HepG2 (cell line): ENCODE measurements around the gene UGT1A3. TPM values are rescaled to one million over a fixed set of nuclear protein-coding genes. Genes with fewer than 3 reads are reported as not detected.
A peak's percentile ranks its signal among the peaks of the same experiment; 100 is the strongest.

Experiments used
- GTF3A ChIP-seq: sonication (generic); formaldehyde crosslinking; conservative IDR thresholded peaks from 2 replicates; pipeline ENCODE4 v1.4.0; 2020; ENCODE audit warnings: mild to moderate bottlenecking, missing genetic modification reagents
- HNF4G ChIP-seq, 2 experiments: sonication (generic) in 1 of 2; formaldehyde crosslinking in 1 of 2; IDR thresholded peaks; 2 replicates each; pipeline versions ENCODE4 v1.4.0 to v1.6.1; 2011 to 2020; ENCODE audit warnings: borderline replicate concordance in 2 of 2, low read depth in 2 of 2, mild to moderate bottlenecking in 2 of 2, low read length in 1 of 2, missing genetic modification reagents in 1 of 2, moderate library complexity in 1 of 2
- RELA ChIP-seq: sonication (generic); formaldehyde crosslinking; IDR thresholded peaks from 2 replicates; pipeline ENCODE4 v1.4.0; 2020; ENCODE audit warnings: missing genetic modification reagents
- WIZ ChIP-seq: sonication (generic); formaldehyde crosslinking; IDR thresholded peaks from 2 replicates; pipeline ENCODE4 v1.5.1; 2020; ENCODE audit warnings: mild to moderate bottlenecking, missing genetic modification reagents
- ZNF20 ChIP-seq: sonication (generic); formaldehyde crosslinking; IDR thresholded peaks from 2 replicates; pipeline ENCODE4 v1.4.0; 2020; ENCODE audit warnings: mild to moderate bottlenecking, moderate library complexity, missing genetic modification reagents
- ZNF549 ChIP-seq: sonication (generic); formaldehyde crosslinking; IDR thresholded peaks from 2 replicates; pipeline ENCODE4 v1.5.0; 2020; ENCODE audit warnings: missing genetic modification reagents
- ZNF616 ChIP-seq: sonication (generic); formaldehyde crosslinking; IDR thresholded peaks from 2 replicates; pipeline ENCODE4 v1.5.0; 2020; ENCODE audit warnings: low read depth, mild to moderate bottlenecking, missing genetic modification reagents
- polyA plus RNA-seq, 8 experiments: library from polyadenylated mRNA; depleted of rRNA in 3 of 8; stranded (reverse) in 7 of 8; unstranded in 1 of 8; fragments of >200 nt; fragmentation: Illumina TruSeq in 4 of 8; extraction: Trizol in 4 of 8; gene quantifications; 2 replicates each; pipeline versions ENCODE4 v1.2.1 to v1.2.3, GENCODE V29; 2011 to 2016; ENCODE audit warnings: low read depth in 4 of 8, missing spikeins in 1 of 8, mixed read lengths in 1 of 8; ENCODE audit not compliant: insufficient read depth in 1 of 8
- total RNA-seq, 5 experiments: library from RNA; depleted of rRNA; stranded (reverse); fragments of >200 nt; fragmentation: Illumina TruSeq; extraction: Trizol; gene quantifications; 2 replicates each; pipeline ENCODE4 v1.2.3, GENCODE V29; 2016; ENCODE audit warnings: low read depth in 1 of 5
- TF ChIP-seq, protein P1 (sequence below): sonication (generic); formaldehyde crosslinking; IDR thresholded peaks from 2 replicates; pipeline ENCODE4 v1.5.0; 2020; ENCODE audit warnings: mild to moderate bottlenecking, missing genetic modification reagents
- TF ChIP-seq, protein P2 (sequence below): sonication (generic); formaldehyde crosslinking; IDR thresholded peaks from one replicate; pipeline ENCODE4 v1.5.1; 2020; ENCODE audit warnings: mild to moderate bottlenecking, missing genetic modification reagents; ENCODE audit errors: not compliant biosample characterization
- TF ChIP-seq, protein P3 (sequence below): sonication (generic); formaldehyde crosslinking; IDR thresholded peaks from 2 replicates; pipeline ENCODE4 v1.4.0; 2020; ENCODE audit warnings: mild to moderate bottlenecking, missing genetic modification reagents
- TF ChIP-seq, protein P4 (sequence below): sonication (generic); formaldehyde crosslinking; IDR thresholded peaks from 2 replicates; pipeline ENCODE4 v1.4.0; 2020; ENCODE audit warnings: missing genetic modification reagents, borderline replicate concordance

Gene UGT1A3
- total and polyA plus RNA-seq, 2 of the 13 experiments (the other 11 are each of a cell fraction or from before 2014, with no cell fraction given), result not detected

DNA sequence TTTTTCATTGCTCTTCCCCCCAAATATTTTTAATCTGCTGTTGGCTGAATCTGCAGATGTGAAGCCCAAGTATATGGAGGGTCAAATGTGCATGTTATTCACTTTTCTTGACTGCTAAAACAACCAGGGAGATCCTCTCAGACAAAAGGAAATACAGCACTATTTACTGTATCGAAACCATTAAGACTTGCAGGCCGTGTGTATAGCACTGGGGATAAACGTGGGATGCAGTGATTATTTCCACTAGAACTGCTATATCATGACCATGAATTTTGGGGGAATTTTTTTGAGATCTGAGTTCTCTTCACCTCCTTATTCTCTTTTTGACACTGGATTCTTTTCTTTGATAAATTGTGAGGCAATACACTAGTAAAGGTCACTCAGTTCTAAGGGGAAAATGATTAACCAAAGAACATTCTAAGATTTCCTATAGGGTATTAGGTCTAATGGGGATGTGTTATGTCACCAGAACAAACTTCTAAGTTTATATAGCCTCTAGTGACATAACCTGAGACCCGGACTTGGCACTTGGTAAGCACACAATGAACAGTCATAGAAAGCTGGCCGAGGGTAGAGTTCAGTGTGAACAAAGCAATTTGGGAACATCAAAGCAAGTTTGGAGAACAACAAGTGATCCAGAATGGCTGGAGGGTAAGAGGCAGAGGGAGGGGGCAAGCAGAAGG lies 16.4 kb downstream of the UGT1A3 start (continued):
- no peak for TF ChIP-seq RELA (CRISPR knock-in tag)
- TF ChIP-seq WIZ (CRISPR knock-in tag), result peak; percentile 68; the same call in 1 of the 2 replicates
- TF ChIP-seq ZNF616 (CRISPR knock-in tag), result no peak
- no peak for TF ChIP-seq ZNF549 (CRISPR knock-in tag)
- TF ChIP-seq, protein P1, sequence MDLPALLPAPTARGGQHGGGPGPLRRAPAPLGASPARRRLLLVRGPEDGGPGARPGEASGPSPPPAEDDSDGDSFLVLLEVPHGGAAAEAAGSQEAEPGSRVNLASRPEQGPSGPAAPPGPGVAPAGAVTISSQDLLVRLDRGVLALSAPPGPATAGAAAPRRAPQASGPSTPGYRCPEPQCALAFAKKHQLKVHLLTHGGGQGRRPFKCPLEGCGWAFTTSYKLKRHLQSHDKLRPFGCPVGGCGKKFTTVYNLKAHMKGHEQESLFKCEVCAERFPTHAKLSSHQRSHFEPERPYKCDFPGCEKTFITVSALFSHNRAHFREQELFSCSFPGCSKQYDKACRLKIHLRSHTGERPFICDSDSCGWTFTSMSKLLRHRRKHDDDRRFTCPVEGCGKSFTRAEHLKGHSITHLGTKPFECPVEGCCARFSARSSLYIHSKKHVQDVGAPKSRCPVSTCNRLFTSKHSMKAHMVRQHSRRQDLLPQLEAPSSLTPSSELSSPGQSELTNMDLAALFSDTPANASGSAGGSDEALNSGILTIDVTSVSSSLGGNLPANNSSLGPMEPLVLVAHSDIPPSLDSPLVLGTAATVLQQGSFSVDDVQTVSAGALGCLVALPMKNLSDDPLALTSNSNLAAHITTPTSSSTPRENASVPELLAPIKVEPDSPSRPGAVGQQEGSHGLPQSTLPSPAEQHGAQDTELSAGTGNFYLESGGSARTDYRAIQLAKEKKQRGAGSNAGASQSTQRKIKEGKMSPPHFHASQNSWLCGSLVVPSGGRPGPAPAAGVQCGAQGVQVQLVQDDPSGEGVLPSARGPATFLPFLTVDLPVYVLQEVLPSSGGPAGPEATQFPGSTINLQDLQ (CRISPR knock-in tag), result no peak
- TF ChIP-seq, protein P2, sequence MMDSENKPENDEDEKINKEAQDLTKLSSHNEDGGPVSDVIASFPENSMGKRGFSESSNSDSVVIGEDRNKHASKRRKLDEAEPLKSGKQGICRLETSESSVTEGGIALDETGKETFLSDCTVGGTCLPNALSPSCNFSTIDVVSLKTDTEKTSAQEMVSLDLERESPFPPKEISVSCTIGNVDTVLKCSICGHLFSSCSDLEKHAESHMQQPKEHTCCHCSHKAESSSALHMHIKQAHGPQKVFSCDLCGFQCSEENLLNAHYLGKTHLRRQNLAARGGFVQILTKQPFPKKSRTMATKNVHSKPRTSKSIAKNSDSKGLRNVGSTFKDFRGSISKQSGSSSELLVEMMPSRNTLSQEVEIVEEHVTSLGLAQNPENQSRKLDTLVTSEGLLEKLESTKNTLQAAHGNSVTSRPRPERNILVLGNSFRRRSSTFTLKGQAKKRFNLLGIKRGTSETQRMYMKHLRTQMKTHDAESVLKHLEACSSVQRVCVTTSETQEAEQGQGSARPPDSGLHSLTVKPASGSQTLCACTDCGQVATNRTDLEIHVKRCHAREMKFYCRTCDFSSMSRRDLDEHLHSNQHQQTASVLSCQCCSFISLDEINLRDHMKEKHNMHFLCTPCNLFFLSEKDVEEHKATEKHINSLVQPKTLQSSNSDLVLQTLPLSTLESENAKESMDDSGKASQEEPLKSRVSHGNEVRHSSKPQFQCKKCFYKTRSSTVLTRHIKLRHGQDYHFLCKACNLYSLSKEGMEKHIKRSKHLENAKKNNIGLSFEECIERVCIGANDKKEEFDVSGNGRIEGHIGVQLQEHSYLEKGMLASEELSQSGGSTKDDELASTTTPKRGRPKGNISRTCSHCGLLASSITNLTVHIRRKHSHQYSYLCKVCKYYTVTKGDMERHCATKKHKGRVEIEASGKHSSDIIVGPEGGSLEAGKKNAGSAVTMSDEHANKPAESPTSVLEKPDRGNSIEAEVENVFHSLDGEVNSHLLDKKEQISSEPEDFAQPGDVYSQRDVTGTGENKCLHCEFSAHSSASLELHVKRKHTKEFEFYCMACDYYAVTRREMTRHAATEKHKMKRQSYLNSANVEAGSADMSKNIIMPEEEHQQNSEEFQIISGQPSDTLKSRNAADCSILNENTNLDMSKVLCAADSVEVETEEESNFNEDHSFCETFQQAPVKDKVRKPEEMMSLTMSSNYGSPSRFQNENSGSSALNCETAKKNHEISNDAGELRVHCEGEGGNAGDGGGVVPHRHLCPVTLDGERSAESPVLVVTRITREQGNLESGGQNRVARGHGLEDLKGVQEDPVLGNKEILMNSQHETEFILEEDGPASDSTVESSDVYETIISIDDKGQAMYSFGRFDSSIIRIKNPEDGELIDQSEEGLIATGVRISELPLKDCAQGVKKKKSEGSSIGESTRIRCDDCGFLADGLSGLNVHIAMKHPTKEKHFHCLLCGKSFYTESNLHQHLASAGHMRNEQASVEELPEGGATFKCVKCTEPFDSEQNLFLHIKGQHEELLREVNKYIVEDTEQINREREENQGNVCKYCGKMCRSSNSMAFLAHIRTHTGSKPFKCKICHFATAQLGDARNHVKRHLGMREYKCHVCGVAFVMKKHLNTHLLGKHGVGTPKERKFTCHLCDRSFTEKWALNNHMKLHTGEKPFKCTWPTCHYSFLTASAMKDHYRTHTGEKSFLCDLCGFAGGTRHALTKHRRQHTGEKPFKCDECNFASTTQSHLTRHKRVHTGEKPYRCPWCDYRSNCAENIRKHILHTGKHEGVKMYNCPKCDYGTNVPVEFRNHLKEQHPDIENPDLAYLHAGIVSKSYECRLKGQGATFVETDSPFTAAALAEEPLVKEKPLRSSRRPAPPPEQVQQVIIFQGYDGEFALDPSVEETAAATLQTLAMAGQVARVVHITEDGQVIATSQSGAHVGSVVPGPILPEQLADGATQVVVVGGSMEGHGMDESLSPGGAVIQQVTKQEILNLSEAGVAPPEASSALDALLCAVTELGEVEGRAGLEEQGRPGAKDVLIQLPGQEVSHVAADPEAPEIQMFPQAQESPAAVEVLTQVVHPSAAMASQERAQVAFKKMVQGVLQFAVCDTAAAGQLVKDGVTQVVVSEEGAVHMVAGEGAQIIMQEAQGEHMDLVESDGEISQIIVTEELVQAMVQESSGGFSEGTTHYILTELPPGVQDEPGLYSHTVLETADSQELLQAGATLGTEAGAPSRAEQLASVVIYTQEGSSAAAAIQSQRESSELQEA, result no peak
- TF ChIP-seq, protein P3, sequence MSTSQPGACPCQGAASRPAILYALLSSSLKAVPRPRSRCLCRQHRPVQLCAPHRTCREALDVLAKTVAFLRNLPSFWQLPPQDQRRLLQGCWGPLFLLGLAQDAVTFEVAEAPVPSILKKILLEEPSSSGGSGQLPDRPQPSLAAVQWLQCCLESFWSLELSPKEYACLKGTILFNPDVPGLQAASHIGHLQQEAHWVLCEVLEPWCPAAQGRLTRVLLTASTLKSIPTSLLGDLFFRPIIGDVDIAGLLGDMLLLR (CRISPR knock-in tag), result no peak
- TF ChIP-seq GTF3A (CRISPR knock-in tag), result no peak
- TF ChIP-seq HNF4G (IDR thresholded peaks at IDR 0.05; ENCODE audit: borderline replicate concordance, low read depth, low read length), result peak; percentile 98
- TF ChIP-seq HNF4G (CRISPR knock-in tag; IDR thresholded peaks at IDR 0.05; ENCODE audit: borderline replicate concordance, low read depth), result peak; percentile 92; the same call in 1 of the 2 replicates
- TF ChIP-seq ZNF20, result peak; percentile 65; the same call in 1 of the 2 replicates
- TF ChIP-seq, protein P4, sequence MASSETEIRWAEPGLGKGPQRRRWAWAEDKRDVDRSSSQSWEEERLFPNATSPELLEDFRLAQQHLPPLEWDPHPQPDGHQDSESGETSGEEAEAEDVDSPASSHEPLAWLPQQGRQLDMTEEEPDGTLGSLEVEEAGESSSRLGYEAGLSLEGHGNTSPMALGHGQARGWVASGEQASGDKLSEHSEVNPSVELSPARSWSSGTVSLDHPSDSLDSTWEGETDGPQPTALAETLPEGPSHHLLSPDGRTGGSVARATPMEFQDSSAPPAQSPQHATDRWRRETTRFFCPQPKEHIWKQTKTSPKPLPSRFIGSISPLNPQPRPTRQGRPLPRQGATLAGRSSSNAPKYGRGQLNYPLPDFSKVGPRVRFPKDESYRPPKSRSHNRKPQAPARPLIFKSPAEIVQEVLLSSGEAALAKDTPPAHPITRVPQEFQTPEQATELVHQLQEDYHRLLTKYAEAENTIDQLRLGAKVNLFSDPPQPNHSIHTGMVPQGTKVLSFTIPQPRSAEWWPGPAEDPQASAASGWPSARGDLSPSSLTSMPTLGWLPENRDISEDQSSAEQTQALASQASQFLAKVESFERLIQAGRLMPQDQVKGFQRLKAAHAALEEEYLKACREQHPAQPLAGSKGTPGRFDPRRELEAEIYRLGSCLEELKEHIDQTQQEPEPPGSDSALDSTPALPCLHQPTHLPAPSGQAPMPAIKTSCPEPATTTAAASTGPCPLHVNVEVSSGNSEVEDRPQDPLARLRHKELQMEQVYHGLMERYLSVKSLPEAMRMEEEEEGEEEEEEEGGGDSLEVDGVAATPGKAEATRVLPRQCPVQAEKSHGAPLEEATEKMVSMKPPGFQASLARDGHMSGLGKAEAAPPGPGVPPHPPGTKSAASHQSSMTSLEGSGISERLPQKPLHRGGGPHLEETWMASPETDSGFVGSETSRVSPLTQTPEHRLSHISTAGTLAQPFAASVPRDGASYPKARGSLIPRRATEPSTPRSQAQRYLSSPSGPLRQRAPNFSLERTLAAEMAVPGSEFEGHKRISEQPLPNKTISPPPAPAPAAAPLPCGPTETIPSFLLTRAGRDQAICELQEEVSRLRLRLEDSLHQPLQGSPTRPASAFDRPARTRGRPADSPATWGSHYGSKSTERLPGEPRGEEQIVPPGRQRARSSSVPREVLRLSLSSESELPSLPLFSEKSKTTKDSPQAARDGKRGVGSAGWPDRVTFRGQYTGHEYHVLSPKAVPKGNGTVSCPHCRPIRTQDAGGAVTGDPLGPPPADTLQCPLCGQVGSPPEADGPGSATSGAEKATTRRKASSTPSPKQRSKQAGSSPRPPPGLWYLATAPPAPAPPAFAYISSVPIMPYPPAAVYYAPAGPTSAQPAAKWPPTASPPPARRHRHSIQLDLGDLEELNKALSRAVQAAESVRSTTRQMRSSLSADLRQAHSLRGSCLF (CRISPR knock-in tag), result no peak
